Measurements from ENCODE around the gene MYLK4.

DNA sequence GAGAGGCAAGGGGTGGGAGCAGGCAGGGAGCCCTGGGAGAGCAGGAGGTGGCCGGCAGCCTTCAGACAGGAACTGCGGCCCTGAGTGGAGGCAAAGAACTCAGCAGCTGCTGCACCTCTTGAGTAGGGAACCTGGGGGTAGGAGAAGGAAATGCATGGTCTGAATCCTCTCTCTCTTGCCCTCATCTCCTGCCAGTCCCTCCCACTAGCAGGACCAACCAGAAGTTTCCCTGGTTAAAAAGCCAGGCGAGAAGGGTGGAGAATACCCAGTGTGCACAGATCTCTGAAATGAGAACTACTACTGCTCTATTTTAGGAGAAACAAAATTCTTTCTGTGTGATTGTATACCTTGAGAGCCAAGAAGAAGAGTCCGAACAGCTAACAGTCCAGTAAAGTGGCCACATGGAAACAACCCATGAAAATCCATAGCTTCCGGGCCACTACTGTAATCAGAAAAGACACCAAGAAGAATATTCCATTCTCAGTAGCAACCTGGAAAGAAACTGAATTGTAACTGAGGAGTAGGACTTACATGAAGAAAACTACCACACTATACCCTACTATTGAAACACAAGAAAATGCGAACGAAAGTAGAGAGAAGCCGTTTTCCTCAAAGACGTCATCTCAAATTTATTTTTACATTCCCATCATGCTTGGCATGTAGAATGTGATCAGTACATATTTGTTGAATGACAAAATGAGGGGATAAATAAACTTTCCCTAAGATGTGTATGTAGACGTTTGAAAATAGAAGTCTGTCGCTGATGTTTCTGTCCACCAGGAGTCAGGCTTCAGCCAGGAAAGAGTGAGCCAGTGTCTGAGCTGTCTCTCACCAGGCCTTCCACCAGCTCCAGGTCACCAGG lies 40.1 kb upstream of the MYLK4 start:
- TF ChIP-seq RAD21 (conservative IDR thresholded peaks at IDR 0.05): peak; percentile 74
- no peak for TF ChIP-seq EZH2 (IDR thresholded peaks at IDR 0.05; ENCODE audit: borderline replicate concordance, insufficient read depth, low read length, poor library complexity, severe bottlenecking)
- TF ChIP-seq POLR2AphosphoS5 (IDR thresholded peaks at IDR 0.05): no peak
